Left colon (tissue), 2 donors: ENCODE measurements around the gene IL1RN. TPM values are rescaled to one million over a fixed set of nuclear protein-coding genes. Genes with fewer than 3 reads are reported as not detected.

Source experiments
- ATAC-seq: fragments of 200-7000 bp; cut with Tn5 transposase; one replicate; pipeline ENCODE4 v1.9.1; 2020; ENCODE audit warnings: mild to moderate bottlenecking, moderate library complexity
- DNase-seq, 2 donors: peaks; one replicate each; pipeline ENCODE4 v3.0.0-alpha.2; 2020
- intact Hi-C, 2 donors: fragments of 100-400 bp; cut with DNase I in 1 of 2; cut with micrococcal nuclease in 1 of 2; formaldehyde crosslinking; loops; one replicate each; pipeline versions ENCODE4 v1.11.2 to v1.14.0; 2022; cut with DNase I, micrococcal nuclease
- total RNA-seq, 2 donors: library from RNA; stranded (reverse); fragmentation: NEBNext Ultra II Directional; extraction: Animal tissue kit (Norgen Biotek cat#: 25700); gene quantifications; one replicate each; pipeline ENCODE4 v1.2.1, GENCODE V29; 2021
- donor health status: DM: no; HTN: no; CAD: no.
- donor health status: DM: yes; HTN: yes; CAD: no.

IL1RN gene
- total RNA-seq, 2 donors from 2014 or later, result 2.6 to 15.7 TPM

- ATAC-seq (no peak), DNase-seq (no peak)
- intact Hi-C loops, result no loop called here
Observed at GRCh38 chr2:113123726-113124125, 3.7 kb upstream of the IL1RN start.

- ATAC-seq, result no peak
- intact Hi-C loops, result no loop called here
- DNase-seq, result no peak
Observed at GRCh38 chr2:113124181-113124961, 3.0 kb upstream of the IL1RN start.

GRCh38 chr2:113124984-113125855, 2.2 kb upstream of the IL1RN start:
- DNase-seq (no peak), ATAC-seq (no peak)
- intact Hi-C loops, result no loop called here

- ATAC-seq (no peak), DNase-seq (no peak)
- intact Hi-C loops, result no loop called here
Observed at GRCh38 chr2:113127646-113128570, 510 bp downstream of the IL1RN start.

- no peak for ATAC-seq
- DNase-seq, result no peak
- intact Hi-C loops, result no loop called here
Observed at GRCh38 chr2:113129519-113130078, 2.2 kb downstream of the IL1RN start.

- ATAC-seq, result no peak
- no peak for DNase-seq
- intact Hi-C loops, result no loop called here
Observed at GRCh38 chr2:113131352-113132185, 4.2 kb downstream of the IL1RN start.

- no peak for DNase-seq
- intact Hi-C loops, result no loop called here
- no peak for ATAC-seq
Observed at GRCh38 chr2:113132414-113133021, 5.1 kb downstream of the IL1RN start.

- DNase-seq (peak in 1 of 2 donors; percentile 42), ATAC-seq (peak; percentile 89)
- intact Hi-C loops, result no loop called here
Observed at GRCh38 chr2:113133704-113134598, 6.6 kb downstream of the IL1RN start.

- intact Hi-C loops, result no loop called here
- DNase-seq (no peak), ATAC-seq (no peak)
Observed at GRCh38 chr2:113134717-113135116, 7.3 kb downstream of the IL1RN start.

GRCh38 chr2:113135317-113135716, 7.9 kb downstream of the IL1RN start:
- ATAC-seq, result no peak
- intact Hi-C loops, result no loop called here
- no peak for DNase-seq

- ATAC-seq (peak; percentile 32), DNase-seq (peak in 1 of 2 donors; percentile 41)
- intact Hi-C loops, result no loop called here
Observed at GRCh38 chr2:113136828-113137775, 9.7 kb downstream of the IL1RN start.

- intact Hi-C loops, result no loop called here
- ATAC-seq (no peak), DNase-seq (no peak)
Observed at GRCh38 chr2:113137827-113138226, 10.4 kb downstream of the IL1RN start.

GRCh38 chr2:113138428-113139322, 11.3 kb downstream of the IL1RN start:
- ATAC-seq (peak; percentile 75), DNase-seq (peak in 1 of 2 donors; percentile 31)
- intact Hi-C loops, result no loop called here

GRCh38 chr2:113141451-113141850, 14.1 kb downstream of the IL1RN start:
- ATAC-seq (no peak), DNase-seq (no peak)
- intact Hi-C loops, result no loop called here
